ENCODE measurements around the gene CX3CL1. TPM values are rescaled to one million over a fixed set of nuclear protein-coding genes. Genes with fewer than 3 reads are reported as not detected.

CX3CL1 gene
- total and polyA plus RNA-seq, 12 donors, result 1.9 to 14.1 (median 6.5) TPM

GRCh38 chr16:57361404-57361803 is 10.9 kb upstream of the CX3CL1 start:
- intact Hi-C loops (cut with DNase I), result no loop called here
- Histone ChIP-seq H3K27ac (no peak overlapping the region), H3K27me3 (no peaks in the 10 kb centered on the region), H3K9me3 (replicated peaks in 1 of 3) (no peaks in the 10 kb centered on the region), H3K36me3 (replicated peaks in 1 of 2) (no peaks in the 10 kb centered on the region), H3K4me1 (replicated peaks in 1 of 2) (no peaks in the 10 kb centered on the region), H3K4me3 (no peak overlapping the region)
- TF ChIP-seq POLR2A (IDR thresholded peaks at IDR 0.05) (no peak), CTCF (IDR thresholded peaks at IDR 0.05) (no peak)
- no peak for DNase-seq
- 79 to 93% (median 81%) methylated on average over 4 of the region's 4 CpGs for WGBS, 4 donors

GRCh38 chr16:57364143-57364542 is 8.1 kb upstream of the CX3CL1 start:
- Histone ChIP-seq H3K27ac (no peak overlapping the region), H3K27me3 (no peaks in the 10 kb centered on the region), H3K36me3 (replicated peaks in 1 of 2) (no peaks in the 10 kb centered on the region), H3K4me3 (no peak overlapping the region), H3K9me3 (replicated peaks in 1 of 3) (no peaks in the 10 kb centered on the region), H3K4me1 (replicated peaks in 1 of 2) (no peaks in the 10 kb centered on the region)
- WGBS, 4 donors, result 95 to 100% (median 96%) methylated on average over 3 of the region's 3 CpGs
- intact Hi-C loops (cut with DNase I), result no loop called here
- no peak for TF ChIP-seq POLR2A (IDR thresholded peaks at IDR 0.05)
- TF ChIP-seq CTCF (IDR thresholded peaks at IDR 0.05), result no peak
- DNase-seq, result no peak

- TF ChIP-seq CTCF (IDR thresholded peaks at IDR 0.05) (no peak), POLR2A (IDR thresholded peaks at IDR 0.05) (no peak)
- intact Hi-C loops (cut with DNase I), result no loop called here
- H3K27me3 ChIP-seq, result no peaks in the 10 kb centered on the region
- H3K9me3 ChIP-seq (replicated peaks in 1 of 3), result no peaks in the 10 kb centered on the region
- no peaks in the 10 kb centered on the region for H3K36me3 ChIP-seq (replicated peaks in 1 of 2)
- 36 to 63% (median 54%) methylated on average over 5 to 6 of the region's 6 CpGs for WGBS, 4 donors
- no peaks in the 10 kb centered on the region for H3K4me1 ChIP-seq (replicated peaks in 1 of 2)
- H3K27ac ChIP-seq, result no peak overlapping the region
- no peak overlapping the region for H3K4me3 ChIP-seq
- DNase-seq, result no peak
Measured at GRCh38 chr16:57366544-57367040, 5.7 kb upstream of the CX3CL1 start.

GRCh38 chr16:57367116-57367752 is 5.1 kb upstream of the CX3CL1 start:
- 68 to 77% (median 74%) methylated on average over 7 of the region's 7 CpGs for whole genome bisulfite sequencing, 4 donors
- Histone ChIP-seq H3K4me3 (no peak overlapping the region), H3K27ac (no peak overlapping the region), H3K9me3 (replicated peaks in 1 of 3) (no peaks in the 10 kb centered on the region), H3K4me1 (replicated peaks in 1 of 2) (no peaks in the 10 kb centered on the region), H3K27me3 (no peaks in the 10 kb centered on the region), H3K36me3 (replicated peaks in 1 of 2) (no peaks in the 10 kb centered on the region)
- no peak for DNase-seq
- TF ChIP-seq POLR2A (IDR thresholded peaks at IDR 0.05) (no peak), CTCF (IDR thresholded peaks at IDR 0.05) (no peak)
- intact Hi-C loops (cut with DNase I), result no loop called here
